CMK (cell line): Measurements from ENCODE around the gene SPIN1.
"Not testable (repeated sequence)": the region's sequence is repeated elsewhere in the genome, so short reads cannot be mapped to it uniquely, and the experiment has no call there.

Source experiments
- DNase-seq: peaks from one replicate; pipeline ENCODE4 v3.0.0-alpha.2; 2010; ENCODE audit warnings: low read depth

The SPIN1 gene

GRCh38 chr9:88388203-88388885, at the start of gene SPIN1:
TSS of gene SPIN1 (plus strand) at chr9:88388444. CDS start at chr9:88426540, 38,096 bp downstream.
- peak; percentile 22 for DNase-seq

DNA sequence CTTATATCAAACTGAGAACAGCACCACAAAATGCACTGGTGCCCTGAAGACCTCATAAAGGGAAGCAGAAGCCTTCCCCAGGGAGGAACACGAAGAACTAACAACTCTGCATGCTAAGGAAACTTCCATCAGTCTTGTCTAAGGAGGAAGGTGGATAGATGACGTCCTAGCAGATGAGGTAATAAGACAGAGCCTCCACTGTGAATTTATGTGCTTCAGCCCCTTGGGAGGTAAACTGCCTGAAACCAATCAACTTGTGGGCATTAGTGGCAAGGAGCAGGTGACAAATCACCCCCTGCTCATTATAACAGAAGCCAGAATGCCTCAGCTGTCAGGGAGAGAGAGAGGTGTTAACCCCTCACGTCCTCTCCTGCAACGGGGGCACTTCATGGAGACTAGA, 48.9 kb upstream of the SPIN1 start:
- DNase-seq = no peak

DNA sequence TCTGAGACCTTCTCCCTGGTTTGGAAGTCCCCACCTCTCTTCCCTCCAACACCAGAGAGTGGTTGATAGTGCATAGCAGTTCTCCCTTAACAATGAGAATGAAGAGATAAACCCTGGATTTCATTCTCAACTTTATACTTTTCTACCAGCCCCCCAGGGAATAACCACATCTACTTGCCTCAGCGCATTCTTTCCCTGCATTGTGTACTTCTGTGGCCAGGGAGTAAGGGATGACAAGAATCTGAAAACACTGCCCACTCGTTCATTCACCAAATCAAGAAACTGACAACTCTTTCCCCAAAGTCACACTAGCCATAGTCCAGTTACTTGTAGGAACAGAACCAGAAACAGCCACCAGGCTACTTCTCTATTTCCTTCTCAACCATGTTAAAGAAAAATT, 46.0 kb upstream of the SPIN1 start:
- DNase-seq = no peak

DNA sequence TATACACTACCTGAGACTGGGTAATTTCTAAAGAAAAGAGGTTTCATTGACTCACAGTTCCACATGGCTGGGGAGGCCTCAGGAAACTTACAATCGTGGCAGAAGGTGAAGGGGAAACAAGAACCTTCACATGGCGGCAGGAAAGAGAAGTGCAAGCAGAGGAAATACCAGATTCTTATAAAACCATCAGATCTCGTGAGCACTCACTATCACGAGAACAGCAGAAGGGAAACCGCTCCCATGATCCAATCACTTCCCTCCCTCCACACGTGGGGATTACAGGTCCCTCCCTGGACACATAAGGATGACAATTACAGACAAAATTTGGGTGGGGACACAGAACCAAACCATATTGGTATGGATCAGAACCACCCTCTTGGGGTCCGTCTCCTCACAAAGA, 44.2 kb upstream of the SPIN1 start:
- no peak for DNase-seq

DNA sequence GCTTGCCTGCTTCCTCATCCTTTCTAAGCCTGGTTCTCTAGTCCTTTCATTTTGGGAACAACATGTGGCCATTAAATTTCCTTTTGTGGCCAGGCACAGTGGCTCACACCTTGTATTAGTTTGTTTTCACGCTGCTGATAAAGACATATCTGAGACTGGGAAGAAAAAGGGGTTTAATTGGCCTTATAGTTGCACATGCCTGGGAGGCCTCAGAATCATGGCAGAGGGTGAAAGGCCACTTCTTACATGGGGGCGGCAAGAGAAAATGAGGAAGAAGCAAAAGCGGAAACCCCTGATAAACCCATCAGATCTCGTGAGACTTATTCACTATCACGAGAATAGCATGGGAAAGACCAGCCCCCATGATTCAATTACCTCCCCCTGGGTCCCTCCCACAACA, 37.9 kb upstream of the SPIN1 start:
- DNase-seq = not testable (repeated sequence)

GRCh38 chr9:88355166-88355565, 33.1 kb upstream of the SPIN1 start:
- DNase-seq = no peak

GRCh38 chr9:88357250-88357649, 31.0 kb upstream of the SPIN1 start:
- DNase-seq = not testable (repeated sequence)

- no peak for DNase-seq
Observed at GRCh38 chr9:88358723-88359122, 29.5 kb upstream of the SPIN1 start.

- no peak for DNase-seq
Observed at GRCh38 chr9:88359974-88360373, 28.3 kb upstream of the SPIN1 start.

DNA sequence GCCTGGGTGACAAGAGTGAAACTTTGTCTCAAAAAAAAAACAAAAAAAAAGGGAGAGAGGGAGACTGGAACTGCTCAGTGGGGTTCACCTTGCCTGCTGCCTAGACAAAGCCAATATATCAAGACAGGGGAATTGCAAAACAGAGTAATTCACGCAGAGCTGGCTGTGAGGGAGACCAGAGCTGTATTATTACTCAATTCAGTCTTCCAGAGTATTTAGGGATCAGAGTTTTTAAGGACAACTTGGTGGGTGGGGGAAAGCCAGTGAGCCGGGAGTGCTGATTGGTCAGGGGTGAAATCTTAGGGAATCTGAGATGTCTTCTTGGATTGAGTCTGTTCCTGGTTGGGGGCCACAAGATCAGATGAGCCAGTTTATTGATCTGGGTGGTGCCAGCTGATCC, 25.6 kb upstream of the SPIN1 start:
- DNase-seq = no peak

- DNase-seq = no peak
Observed at GRCh38 chr9:88363661-88364060, 24.6 kb upstream of the SPIN1 start.

- DNase-seq = no peak
Observed at GRCh38 chr9:88364706-88365105, 23.5 kb upstream of the SPIN1 start.

DNA sequence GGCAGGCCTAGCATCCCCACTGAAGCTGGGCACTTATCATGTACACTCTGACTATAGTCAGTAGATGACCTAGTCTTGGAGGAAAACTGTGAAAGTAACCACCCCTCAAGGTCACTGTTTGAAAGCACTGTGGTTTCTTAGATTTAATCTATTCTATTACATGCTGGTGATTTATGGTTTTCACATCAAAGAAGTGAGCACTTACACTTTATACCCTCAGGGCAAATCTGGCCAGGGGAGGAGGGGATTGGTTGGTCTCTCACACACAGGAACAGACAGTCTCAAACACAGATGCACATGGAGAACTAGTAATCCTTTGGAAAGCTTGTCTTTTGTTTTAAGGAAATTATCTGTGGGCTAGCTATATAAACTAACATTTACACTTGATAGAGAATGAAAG, 17.9 kb upstream of the SPIN1 start:
- DNase-seq = no peak

DNA sequence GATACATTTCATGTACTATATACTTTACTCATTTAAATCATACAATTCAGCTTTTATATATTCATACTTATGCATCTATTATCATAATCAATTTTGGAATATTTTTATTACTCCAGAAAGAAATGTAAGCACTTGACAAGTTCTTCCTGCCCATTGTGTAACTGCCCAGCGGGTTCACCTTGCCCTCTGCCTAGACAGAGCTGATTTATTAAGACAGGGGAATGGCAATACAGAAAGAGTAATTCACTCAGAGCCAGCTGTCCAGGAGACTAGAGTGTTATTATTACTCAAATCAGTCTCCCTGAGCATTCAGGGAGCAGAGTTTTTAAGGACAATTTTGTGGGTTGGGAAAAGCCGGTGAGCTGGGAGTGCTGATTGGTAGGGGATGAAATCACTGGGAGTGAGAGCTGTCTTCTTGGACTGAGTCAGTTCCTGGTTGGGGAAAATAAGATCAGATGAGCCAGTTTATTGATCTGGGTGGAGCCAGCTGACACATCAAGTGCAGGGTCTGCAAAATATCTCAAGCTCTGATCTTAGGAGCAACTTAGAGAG, 16.1 kb upstream of the SPIN1 start:
- no peak for DNase-seq

DNA sequence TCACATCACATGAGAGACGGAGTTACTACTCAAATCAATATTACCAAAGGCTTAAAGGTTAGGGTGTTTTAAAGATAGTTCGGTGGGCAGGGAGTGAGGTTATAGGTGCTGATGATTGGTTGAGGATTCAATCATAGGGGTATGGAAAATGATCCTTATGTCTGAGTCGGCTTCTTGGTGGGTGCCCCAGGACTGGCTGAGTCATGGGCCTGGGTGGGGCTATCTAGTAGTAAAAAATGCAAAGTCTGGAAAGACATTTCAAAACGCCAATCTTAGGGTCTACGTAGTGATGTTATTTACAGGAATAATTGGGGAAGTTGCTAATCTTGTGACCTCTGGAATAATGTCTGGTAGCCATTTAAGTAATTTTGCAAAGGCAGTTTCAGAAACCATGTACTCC, 15.2 kb upstream of the SPIN1 start:
- no peak for DNase-seq

GRCh38 chr9:88378317-88378716, 9.9 kb upstream of the SPIN1 start:
- no peak for DNase-seq

DNA sequence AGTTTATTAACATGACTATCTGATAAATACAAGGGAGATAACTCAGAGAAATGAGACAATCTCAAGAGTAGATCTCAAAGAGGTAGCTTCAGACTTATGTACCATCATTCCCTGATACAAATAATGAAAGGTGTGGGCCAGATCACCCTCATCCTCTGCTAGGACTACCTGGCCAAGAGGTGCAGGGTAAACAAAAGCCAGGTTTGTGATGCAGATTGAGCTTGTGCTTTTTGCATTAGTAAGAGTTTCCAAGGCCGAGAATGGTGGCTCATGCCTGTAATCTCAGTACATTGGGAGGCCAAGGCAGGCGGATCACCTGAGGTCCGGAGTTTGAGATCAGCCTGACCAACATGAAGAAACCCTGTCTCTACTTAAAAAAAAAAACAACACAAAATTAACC, 8.9 kb upstream of the SPIN1 start:
- no peak for DNase-seq

- DNase-seq = no peak
Observed at GRCh38 chr9:88380118-88380517, 8.1 kb upstream of the SPIN1 start.

- not testable (repeated sequence) for DNase-seq
Observed at GRCh38 chr9:88381322-88381721, 6.9 kb upstream of the SPIN1 start.

DNA sequence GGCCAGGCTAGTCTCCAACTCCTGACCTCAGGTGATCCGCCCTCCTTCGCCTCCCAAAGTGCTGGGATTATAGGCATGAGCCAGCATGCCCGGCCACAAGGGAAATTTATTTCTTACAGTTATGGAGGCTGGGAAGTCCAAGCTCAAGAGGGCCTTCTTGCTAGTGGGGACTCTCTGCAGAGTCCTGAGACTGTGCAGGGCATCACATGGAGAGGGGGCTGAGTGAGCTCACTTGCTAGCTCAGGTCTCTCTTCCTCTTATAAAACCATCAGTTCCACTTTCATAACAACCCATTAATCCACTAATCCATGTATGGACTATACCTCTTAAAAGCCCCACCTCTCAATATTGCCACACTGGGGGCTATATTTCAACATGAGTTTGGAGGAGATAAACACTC, 5.1 kb upstream of the SPIN1 start:
- no peak for DNase-seq

DNA sequence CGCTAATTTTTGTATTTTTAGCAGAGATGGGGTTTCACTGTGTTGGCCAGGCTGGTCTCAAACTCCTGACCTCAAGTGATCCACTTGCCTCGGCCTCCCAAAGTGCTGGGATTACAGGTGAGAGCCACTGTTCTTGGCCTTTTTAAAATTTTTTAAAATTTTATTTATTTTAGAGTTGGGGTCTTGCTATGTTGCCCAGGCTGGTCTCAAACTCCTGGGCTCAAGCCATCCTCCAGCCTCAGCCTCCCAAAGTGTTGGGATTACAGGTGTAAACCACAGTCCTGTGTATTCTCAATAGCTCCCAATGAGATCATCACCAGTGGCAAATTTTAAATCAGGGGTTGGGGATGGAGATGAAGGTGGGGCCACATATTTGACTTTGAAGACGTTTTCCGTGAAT, 2.1 kb upstream of the SPIN1 start:
- DNase-seq = not testable (repeated sequence)

- DNase-seq = no peak
Observed at GRCh38 chr9:88387036-88387551, 1.1 kb upstream of the SPIN1 start.

DNA sequence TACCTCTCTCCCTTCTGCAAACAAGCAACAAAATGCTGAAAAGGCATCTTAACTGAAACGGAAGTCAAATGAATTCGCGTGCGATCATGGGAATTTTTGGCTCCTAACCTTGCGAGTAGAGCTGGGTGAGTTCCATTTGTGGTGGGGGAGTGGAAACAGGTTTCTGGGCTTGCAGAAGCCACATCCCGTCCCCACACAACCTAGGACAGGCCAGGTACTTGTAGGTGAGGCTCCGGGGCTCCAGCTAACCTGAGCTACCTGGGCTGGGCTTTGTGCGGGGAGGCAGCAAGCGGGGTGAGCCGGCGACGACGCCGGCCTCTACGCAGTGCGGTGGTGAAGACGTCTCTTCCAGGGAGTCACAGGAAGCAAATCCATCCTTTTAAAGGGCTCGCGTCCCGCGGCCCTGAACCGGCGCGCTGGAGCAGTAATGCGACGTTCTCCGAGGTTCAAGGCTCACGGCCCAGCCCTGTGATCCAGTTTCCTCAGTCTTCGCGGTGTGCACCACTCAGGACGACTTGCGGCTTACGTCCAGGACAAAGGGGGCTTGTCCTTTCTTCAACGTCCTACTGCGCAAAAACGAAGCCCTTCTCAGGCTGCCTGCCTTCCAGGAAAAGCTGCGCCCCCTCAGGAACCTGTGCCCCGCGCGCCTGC, 567 bp upstream of the SPIN1 start:
- no peak for DNase-seq
